Measurements from ENCODE around the gene RASL11B.

RASL11B gene

DNA sequence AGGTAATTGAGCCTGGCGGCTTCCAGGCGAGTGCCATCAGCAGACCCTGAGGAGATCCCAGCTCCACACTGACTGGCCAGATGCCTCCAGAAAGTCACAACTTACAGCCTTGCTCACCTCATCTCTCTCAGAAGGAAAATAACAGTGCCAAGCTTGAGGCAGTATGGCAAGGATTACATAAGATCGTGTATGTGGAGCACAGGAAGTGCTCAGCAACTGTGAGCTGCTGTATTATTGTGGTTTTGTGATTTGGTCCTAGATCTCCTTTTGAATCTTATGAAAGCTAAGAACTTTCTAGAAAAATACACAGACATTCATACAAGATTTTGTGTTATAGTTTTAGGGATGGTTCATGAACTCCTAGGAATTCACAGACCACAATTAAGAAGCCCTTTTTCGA lies 14.0 kb downstream of the RASL11B start:
- no peak for DNase-seq

DNA sequence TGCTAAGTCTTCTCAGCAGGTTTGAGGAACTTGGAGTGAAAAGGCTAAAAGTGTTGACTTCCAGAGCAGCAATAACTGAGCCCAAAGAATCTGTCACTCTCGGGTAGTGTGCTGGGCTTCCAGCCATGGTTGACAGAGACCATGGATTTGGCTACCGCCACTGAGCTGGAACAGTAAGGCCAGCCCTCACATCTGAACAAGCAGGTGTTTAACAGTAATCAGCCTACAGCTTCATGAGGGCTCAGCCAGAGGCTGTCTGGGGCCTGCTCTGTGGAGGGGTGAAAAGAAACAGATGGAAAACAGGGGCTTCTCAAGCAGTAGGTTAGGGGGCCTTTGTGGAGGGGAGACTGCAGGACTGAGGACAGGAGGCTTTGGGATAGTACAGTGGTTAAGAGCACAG lies 14.9 kb downstream of the RASL11B start:
- DNase-seq, result no peak

DNA sequence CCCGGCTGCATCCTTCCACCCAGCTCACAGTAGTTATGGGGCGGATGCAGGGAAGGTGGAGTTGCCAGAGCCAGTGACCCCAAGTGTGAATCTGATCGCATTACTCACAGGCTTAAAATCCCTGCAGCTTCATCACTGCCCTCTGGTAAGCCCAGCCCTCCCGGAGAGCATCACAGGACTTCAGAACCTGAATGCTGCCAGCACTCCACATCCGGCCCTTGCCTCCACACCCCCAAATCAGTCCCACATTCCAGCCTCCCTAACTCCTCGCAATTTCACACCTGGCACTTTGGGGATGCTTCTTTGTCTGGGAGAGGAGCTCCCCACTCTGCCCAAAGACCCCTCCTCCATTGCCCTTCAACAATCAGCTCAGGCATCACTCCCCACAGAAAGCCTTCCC lies 15.6 kb downstream of the RASL11B start:
- DNase-seq, result no peak

DNA sequence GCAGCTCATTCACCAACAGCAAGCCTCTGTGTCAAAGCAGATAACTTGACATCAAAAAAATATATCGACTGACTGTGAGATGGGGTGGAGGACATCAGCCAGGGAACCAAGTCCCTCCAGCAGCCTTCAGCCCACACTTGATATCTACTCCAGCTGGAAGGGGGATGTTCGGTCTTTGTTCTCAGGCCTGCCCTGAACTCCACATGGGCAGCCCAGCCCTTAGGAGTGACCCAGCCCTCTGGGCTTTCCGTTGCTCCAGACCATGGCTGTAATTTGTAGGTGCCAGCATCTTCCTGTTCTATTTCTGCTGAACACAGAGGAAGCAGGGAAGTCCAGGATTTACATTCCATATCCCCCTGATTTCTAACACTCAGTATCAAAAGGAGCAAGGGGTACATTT lies 17.4 kb downstream of the RASL11B start:
- no peak for DNase-seq

DNA sequence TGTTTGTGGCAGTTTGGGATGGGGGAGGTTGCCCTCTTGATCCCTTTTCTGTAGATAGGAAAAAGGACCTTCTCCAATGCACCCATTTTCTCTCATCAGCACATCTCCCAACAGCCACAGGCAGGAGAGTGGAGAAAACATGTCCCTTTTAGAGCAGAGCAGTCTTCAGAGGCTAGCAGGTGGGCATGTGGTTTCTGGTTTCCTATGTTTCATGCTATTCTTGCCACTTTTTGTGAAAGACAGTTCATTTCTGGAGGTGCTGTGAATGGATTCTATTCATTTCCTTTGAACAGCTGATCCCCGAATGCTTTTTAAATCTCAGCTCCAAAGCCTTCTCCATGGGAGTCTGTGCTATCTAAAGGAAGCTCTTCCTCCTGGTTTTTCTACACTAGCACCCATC lies 18.9 kb downstream of the RASL11B start:
- DNase-seq, result no peak

DNA sequence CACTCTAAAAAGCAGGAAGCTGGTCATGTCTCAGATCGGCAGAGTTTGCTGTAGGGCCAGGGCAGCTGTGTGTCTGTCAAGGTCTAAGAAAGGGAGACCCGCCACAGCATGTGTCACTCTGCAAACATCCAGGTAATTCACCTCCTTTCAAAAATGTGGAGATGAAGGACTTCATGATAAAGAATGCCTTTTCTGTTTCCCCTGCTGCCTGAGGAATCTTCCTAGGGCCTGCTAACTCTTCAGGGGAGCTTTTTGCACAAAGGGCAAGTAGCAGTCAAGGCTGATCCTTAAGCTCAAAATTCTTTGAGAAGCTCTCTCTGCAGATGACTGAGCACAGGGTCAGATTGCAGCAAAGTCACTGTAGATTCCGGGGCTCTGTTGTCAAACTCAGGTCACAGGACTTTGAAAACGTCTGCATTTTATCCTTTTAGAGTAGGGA lies 21.1 kb downstream of the RASL11B start:
- DNase-seq, result no peak

DNA sequence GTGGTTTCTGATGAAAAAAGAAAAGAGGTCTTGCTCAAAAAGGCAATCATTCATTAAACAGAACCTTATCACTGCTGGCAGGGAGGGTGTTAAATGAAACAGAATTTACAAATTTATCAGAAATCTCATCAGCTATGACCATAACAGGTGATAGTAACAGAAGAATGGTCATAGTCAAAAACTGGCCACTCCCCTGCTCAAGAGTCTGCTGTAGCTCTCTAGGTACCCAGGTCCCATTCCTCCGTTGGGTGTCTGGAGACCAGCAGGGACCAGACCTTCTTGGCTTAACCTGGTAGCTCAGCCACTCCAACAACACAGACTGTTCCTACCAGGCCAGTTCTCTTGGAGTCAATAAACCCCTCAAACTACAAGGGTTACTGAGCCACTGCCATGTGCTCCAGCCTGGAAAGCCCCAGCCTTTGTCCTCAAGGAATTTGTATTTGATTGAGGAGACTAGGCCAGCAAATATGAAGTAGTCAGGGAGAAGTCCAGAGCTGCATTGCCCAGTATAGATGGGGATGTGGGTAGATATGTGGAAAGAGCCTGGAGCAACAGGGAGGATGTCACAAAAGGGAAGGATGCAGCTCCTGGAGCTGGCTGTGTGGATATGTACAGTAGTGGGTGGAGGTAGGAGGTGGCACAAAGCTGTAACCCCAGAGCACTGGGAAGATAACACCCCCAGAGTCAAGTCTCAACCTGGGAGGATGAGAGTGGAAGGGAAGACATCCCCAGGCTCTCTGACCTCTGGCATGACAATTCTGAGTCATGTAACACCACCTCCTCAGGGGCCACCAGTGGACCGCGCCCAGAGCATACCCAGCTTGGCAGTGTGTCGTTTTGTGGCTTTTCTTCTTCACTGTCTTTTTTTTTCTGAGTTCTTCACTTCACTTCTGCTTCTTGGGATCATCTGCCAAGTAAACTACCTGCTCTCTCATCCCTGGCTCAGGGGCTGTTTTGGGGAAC lies 21.9 kb downstream of the RASL11B start:
- DNase-seq, result no peak

DNA sequence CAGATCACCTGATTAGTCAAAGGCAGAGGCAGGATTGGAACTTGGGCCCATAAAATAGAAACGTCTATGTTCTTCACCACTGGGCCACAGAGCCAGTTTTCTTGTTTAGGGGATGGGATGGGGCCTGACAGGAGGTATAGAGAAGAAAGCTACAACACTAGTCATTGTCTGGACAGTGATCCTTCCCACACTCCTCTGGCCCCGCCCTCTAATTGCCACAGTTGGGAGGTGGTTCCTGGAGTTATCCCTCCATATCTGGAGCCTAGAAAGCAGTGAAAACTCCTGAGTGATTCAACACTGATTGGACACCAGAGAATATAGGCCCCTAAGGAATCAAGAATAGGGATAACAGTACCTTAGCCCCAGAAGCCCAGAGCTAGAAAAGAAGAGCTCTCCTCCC lies 22.9 kb downstream of the RASL11B start:
- no peak for DNase-seq

DNA sequence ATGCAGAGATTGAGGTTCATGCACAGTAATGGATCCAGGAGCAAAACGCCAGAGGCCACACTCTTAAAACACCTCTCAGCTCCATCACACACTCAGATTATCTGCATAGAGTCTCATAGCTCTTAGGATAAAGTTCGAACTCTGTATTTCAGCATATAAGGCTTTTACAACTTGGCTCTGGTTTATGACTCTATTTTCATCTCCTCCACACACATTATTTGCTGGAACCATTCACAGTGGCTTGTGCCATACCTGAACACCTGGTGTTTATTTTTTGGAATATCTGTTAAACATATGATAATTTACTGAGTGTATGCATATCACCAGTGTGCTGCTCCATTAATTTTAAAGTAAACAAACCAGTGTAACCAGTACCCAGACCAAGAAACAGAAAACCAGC lies 27.2 kb downstream of the RASL11B start:
- no peak for DNase-seq

DNA sequence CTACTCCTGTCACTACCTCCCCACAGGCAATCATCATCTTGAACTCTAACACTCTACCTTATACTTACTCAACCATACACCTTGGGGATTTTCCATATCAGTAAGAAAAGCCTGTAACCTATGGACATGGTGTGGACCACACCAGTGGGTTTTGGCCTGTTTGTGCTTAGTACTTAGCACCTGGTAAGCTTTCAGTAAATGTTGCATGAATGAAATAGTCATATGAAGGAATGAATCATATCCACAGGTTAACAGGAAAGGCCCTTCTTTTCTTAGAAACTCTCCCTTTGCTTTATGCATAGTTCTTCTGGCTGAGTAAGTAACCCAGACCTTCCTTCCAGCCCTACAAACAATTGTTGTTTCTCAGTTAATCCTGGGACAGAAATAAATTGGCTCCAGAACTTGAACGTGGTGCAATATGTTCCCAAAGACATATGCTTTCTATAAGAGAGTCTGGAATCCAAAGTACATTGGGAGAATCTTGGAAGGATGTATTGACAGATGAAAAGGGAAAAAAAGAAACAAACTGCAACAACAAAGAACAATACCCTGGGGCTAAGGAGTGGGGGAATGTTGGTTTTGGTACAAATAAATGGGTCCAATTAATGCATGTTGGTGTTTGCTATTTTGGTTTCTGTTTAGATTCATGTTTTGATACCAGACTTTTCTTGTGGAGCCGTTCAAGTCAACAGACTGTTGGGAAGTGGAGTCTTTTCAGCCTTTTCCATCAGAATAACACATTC lies 27.8 kb downstream of the RASL11B start:
- no peak for DNase-seq

DNA sequence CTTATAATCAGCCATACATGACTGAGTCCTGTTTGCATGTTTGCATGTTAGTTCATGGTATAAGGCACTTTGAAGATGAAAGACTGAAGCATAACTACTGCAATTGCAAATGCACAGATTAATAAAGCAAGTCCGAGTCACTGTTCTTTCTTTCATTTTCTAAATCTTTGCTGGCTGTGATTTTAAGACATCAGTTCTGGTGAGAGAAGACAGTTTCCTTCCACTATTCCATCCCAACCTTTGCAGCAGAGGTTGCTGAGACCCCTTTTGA lies 28.3 kb downstream of the RASL11B start:
- no peak for DNase-seq

DNA sequence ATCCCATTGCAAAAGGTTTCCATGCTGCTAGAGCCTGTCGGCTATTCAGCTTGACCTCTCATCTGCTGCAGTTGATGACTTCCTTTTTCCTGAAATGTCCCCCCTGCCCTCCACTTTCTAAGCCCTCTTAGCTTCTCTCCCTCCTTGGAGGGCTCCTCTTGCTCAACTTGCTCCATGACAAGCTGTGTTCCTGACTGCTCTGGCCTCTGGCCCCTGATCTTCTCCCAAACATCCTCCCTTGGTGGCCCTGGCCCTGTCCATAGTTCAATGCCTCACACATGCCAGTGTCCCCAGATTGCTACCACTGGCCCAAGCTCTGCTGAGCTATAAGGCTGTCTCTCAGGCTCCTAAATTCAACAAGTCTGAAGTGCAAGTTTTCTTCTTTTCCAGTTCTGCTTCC lies 29.6 kb downstream of the RASL11B start:
- DNase-seq, result no peak

DNA sequence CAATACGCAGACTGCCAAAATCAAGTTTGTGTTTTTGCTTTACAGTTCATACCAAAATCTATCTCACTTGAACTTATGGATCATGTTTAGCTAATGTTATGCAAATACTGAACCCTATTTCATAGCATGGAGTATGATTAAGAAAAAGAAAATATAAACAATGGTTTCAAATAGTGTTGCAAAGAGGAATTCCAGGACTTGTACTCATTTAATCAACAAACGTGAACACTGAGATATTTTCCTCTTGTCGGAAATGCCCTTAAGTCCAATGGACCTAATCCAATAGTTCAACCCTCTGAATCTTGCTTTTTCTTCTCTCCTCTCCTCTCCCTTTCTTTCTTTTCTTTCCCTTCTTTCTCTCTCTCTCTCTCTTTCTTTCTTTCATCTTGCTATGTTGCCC lies 30.8 kb downstream of the RASL11B start:
- no peak for DNase-seq

DNA sequence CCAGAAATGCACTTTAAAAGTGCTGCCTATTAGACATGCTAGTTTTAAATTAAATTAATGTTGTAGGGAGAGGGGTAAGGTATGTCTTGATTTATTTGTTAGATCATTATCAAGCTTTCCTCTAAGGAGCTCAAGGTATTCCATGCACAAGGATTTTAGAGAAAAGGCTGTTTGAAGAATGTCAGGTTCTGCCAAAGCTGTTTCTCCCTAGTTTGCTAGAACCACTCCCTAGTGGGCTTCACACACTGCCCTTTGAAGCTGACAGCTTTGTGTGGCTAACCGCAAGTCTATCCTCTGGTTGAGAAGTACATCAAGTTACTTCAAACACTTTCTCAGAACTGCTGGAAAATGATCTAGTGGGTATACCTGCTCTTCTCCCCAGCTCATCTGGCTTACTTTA lies 32.3 kb downstream of the RASL11B start:
- DNase-seq, result no peak

DNA sequence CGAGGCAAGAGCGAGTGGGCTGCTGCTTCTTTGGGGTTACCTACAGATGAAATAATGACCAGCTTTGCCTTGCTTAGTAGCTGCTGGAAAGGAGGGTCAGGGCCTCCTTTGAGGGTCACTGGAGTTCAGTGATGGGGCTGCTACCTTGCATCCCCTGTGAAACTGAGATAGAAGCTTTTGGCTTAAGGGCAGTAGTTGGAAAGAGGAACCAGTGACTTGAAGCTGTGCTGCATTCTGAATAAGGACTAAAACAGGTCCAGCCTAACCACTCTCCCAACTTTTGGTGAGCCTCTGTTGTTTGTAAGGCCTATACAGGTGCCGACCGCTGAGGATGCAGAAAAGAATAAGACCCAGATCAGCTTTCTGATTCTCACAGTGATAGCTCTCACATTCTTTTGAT lies 41.2 kb downstream of the RASL11B start:
- DNase-seq, result no peak

DNA sequence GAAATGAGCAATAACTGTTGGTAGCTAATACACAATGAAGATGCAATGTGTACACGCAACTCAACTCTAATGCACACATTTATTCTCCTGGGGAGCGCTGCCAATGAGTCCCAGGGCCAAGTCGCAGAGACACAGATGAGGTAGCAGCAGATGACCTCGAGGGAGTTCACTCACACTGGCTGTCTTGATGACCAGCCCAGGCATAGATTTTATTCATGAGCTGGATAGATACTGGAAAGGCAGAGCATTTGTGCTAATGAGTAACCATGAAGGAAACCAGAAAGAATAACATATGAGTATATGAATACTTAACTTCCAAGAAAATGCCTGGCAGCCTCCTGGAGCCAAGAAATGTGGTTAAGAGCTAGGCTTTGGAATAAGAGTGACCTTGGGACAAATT lies 42.3 kb downstream of the RASL11B start:
- DNase-seq, result no peak

DNA sequence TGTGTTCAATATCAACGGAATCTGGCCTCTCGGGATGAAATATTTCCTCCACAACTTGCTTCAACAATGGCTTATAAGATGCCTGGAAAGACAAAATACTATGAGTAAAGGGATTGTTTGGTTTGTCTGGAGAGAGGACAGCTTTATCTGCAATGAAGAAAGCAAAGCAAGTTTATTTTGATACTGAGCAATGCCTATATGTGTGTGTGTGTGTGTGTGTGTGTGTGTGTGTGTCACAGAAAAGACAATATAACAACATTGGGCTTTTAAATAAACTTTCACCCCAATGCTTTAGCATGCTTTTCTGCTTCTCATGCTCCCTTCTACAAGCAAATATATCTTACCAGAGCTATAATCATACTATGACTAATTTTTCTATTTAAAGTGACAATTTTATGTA lies 45.4 kb downstream of the RASL11B start:
- DNase-seq, result no peak

DNA sequence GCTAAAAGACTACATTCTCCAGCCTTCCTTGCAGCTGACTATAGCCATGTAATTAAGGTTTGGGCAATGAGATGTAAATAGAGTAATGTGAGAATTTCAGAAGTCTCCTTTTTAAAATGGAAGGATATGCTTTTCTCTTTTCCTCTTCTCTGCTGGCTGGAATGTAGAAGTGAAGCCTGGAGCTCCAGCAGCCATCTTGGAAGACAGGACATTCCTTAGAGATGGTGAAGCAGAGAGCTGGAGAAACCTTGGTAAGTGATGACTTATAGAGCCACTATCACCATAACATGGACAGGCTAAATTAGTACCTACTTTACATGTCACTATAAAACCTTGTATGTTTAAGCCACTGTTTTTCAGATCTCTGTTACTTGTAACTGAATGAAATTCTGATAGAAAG lies 48.0 kb downstream of the RASL11B start:
- no peak for DNase-seq

DNA sequence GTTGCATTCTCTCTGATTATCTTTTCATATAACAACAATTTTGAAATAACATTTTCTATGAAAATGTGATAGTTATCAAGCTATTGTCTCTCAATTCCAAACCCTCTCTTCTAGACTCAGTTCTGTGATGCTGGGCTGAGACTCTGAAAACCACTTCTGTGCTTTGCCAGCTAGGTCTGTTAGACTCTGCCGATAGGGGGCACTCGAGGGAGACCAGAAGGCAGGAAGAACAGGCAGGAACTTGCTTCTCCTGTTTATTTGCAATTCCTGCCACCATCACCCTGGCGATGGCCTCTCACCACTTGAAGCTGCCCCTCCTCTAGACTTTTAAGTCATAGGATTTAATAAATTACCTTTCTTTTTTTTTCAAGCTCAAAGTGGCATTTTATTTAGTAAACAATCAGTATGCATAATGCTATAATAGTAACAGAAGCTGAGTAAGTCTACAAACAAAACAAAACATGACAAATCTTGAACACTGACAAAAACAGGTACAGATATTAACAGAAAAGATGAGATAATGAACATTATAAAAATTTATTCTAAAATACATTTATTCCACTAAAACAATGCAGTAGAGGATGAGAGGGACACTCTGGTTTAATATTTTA lies 49.7 kb downstream of the RASL11B start:
- DNase-seq, result no peak

DNA sequence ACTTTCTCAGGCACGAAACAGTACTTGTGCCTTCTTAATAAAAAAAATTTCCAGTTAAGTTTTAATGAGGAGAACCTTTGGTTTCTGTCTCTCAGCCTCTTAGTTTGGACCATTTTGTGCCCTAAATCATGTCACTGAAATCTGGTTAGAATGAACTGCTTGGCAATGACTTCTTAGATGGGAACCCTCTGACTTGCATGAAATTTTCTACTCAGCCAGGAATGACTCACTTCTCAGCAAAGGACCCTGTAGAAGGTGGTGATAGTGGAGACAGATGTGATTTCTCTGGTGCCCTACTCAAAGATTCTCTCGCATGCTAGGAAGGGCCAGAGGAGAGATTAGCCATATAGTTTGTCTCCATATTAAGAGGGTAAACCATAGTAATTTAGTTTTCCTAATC lies 50.5 kb downstream of the RASL11B start:
- DNase-seq, result no peak

DNA sequence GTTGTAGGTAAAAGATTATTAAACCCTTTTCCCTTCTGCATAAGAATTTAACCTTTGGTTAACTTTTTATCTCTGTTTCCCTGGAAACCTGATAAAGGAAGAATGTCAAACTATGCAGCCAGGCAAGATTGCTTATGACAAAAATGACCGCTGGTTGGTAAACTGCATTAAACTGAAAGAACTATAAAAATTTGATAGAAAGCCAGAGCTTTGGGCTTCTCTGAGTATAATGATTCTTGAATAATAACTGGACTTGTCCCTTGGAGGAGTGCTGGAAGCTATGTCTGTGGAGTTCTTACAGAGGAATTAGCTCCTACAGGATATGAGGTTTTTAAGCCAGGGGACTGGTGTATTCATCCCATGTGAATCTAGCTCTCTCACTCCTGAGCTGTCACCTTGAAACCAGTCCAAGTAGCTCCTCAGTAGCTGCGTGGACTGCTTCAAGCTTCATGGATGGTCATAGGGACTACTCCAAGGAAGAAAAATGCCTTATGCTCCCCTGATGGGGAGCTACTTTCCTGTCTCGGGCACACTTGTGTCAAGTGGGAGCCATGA lies 52.0 kb downstream of the RASL11B start:
- DNase-seq, result no peak

DNA sequence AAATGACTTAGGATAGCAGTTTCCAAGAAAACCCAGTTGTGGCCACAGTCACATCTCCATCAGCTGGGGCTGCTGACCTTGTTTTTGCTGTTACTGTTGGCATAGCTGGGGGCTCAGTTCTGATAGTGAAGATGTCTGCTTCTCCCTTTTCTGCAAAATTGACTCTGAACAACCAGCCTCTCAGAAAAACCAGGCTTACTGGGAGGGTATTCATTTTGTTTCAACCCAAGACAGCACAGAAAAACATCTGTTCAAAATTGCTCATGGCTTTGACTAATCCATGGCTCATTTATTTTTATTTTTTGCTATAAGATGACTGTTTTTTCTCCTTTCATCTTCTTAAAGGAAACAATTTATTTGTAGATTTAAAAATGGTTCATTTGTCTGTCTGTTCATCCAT lies 53.1 kb downstream of the RASL11B start:
- no peak for DNase-seq

DNA sequence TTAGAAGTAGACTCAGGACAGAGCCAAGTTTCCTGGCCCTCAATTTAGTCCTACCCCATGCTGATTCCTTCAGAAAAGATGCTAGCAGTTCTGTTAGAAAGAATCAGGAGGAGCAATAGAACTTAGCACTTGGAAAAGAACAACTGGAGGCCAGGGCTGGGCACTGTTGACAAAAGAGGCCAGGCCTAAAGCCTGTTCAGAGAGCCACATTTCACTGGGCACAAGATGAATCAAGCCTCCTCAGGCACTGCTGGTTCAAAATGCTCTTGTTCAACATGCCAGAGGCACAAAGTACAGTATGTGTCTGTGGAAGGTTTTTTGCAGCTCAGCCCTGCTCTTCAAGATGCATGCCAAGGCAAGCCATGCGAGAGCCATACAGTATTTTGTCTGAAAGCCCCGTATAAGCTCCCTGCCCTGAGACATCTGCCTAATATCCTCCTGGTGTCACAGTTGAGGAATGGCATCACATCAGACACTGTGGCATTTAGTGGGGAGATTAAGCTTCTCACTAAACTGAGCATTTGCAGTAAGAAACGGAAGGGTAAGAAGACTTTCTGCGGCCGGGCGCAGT lies 53.7 kb downstream of the RASL11B start:
- no peak for DNase-seq

Data from cortex of kidney (tissue), 1 donor.